ENCODE results near the gene USP7.

DNA sequence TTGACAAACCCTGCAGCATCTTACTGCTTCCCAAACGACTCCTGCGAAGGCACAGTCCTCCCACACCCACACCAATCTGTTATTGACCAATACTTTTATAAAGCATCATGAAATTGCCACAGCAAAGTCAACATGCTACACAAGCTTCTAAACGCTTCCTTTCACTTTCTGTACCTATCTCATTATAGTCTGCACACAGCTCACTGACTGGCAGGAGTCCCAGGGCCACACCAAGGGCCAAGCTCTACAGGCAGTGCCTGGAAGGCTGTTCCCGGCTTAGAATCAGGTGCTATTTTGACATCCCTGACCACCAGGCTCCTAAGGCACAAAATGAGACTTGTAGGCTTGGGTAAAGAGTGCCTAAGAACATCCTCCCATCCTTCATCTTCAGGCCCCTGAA lies 39.5 kb downstream of the USP7 start:
- TF ChIP-seq, protein P1, sequence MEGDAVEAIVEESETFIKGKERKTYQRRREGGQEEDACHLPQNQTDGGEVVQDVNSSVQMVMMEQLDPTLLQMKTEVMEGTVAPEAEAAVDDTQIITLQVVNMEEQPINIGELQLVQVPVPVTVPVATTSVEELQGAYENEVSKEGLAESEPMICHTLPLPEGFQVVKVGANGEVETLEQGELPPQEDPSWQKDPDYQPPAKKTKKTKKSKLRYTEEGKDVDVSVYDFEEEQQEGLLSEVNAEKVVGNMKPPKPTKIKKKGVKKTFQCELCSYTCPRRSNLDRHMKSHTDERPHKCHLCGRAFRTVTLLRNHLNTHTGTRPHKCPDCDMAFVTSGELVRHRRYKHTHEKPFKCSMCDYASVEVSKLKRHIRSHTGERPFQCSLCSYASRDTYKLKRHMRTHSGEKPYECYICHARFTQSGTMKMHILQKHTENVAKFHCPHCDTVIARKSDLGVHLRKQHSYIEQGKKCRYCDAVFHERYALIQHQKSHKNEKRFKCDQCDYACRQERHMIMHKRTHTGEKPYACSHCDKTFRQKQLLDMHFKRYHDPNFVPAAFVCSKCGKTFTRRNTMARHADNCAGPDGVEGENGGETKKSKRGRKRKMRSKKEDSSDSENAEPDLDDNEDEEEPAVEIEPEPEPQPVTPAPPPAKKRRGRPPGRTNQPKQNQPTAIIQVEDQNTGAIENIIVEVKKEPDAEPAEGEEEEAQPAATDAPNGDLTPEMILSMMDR (IDR thresholded peaks at IDR 0.05) = no peak
- TF ChIP-seq POLR2A (IDR thresholded peaks at IDR 0.05) = no peak

Measured in prostate gland (tissue), 2 donors.